Measurements from ENCODE around the gene CNFN.
A peak's percentile ranks its signal among the peaks of the same experiment; 100 is the strongest.

CNFN gene

GRCh38 chr19:42370626-42371175 lies 19.4 kb downstream of the CNFN start:
- DNase-seq, result no peak

GRCh38 chr19:42370068-42370520 lies 20.0 kb downstream of the CNFN start:
- DNase-seq, result no peak

GRCh38 chr19:42369433-42370067 lies 20.5 kb downstream of the CNFN start:
- DNase-seq, result no peak

GRCh38 chr19:42368765-42369164 lies 21.3 kb downstream of the CNFN start:
- no peak for DNase-seq

GRCh38 chr19:42368360-42368759 lies 21.7 kb downstream of the CNFN start:
- no peak for DNase-seq

- no peak for DNase-seq
Measured at GRCh38 chr19:42367929-42368328, 22.2 kb downstream of the CNFN start.

GRCh38 chr19:42366673-42367072 lies 23.4 kb downstream of the CNFN start:
- DNase-seq, result no peak

- no peak for DNase-seq
Measured at GRCh38 chr19:42363614-42364346, 26.3 kb downstream of the CNFN start.

GRCh38 chr19:42362891-42363440 lies 27.1 kb downstream of the CNFN start:
- no peak for DNase-seq

GRCh38 chr19:42362342-42362741 lies 27.8 kb downstream of the CNFN start:
- no peak for DNase-seq

- no peak for DNase-seq
Measured at GRCh38 chr19:42361545-42361910, 28.6 kb downstream of the CNFN start.

- DNase-seq, result no peak
Measured at GRCh38 chr19:42360787-42361544, 29.1 kb downstream of the CNFN start.

- no peak for DNase-seq
Measured at GRCh38 chr19:42357290-42357689, 32.8 kb downstream of the CNFN start.

- no peak for DNase-seq
Measured at GRCh38 chr19:42356686-42357085, 33.4 kb downstream of the CNFN start.

- DNase-seq, result no peak
Measured at GRCh38 chr19:42355896-42356295, 34.2 kb downstream of the CNFN start.

GRCh38 chr19:42353341-42354015 lies 36.6 kb downstream of the CNFN start:
- DNase-seq, result no peak

- peak; percentile 31 for DNase-seq
Measured at GRCh38 chr19:42352301-42353259, 37.5 kb downstream of the CNFN start.

- no peak for DNase-seq
Measured at GRCh38 chr19:42351079-42351735, 38.9 kb downstream of the CNFN start.

- no peak for DNase-seq
Measured at GRCh38 chr19:42350417-42350816, 39.7 kb downstream of the CNFN start.

GRCh38 chr19:42349378-42350107 lies 40.6 kb downstream of the CNFN start:
- DNase-seq, result no peak
